ENCODE measurements around the gene MZB1. TPM values are rescaled to one million over a fixed set of nuclear protein-coding genes. Genes with fewer than 3 reads are reported as not detected.

Gene MZB1
- total RNA-seq, 2 experiments from 2014 or later: 12.7 to 13.4 TPM

- ChIA-PET CTCF (interaction anchor here (0.6 to 5.4 kb wide), 5 partner anchors 11 to 190 kb away, joined by 3 to 31 read pairs (median 6); partner anchors contain the start of genes MZB1 and STING1), POLR2A (no interaction called here)
- Mint-ChIP-seq H3K4me3 (no peak overlapping the region), H3K36me3 (ENCODE audit: low read depth) (no peaks in the 10 kb centered on the region), H3K4me1 (peaks cover 38% of the 10 kb centered on the region), H3K27me3 (no peaks in the 10 kb centered on the region), H3K27ac (no peak overlapping the region), H3K9me3 (no peaks in the 10 kb centered on the region)
- no peak for DNase-seq
Observed at GRCh38 chr5:139408191-139408590, 18.5 kb upstream of the MZB1 start.

DNA sequence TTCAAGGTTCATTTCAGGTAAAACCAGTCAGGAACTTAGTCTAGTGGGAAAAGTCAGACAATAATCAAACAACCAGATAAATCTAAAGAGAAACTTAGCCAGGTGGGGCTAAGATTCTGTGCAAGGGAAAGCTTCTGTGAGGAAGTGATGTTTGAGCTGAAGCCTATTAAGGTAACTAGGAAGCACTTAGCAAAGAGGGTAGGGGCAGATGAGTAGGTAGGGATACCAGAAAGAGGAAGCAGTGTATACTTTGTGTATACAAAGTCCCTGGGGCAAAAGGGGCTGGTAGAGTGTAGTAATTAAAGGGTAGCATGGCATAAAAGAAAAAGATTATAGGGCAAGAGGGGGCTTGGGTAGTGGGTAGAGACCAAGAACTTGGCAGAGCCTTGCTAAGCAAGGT is 17.8 kb upstream of the MZB1 start:
- Mint-ChIP-seq H3K27me3 (no peaks in the 10 kb centered on the region), H3K27ac (peak overlapping the region; percentile 60), H3K4me3 (no peak overlapping the region), H3K4me1 (peaks cover 39% of the 10 kb centered on the region), H3K36me3 (ENCODE audit: low read depth) (no peaks in the 10 kb centered on the region), H3K9me3 (no peaks in the 10 kb centered on the region)
- ChIA-PET CTCF (interaction anchor here (0.6 to 5.4 kb wide), 7 partner anchors 9 to 105 kb away, joined by 3 to 31 read pairs (median 3); partner anchors contain the start of gene MZB1), POLR2A (no interaction called here)
- DNase-seq: no peak

GRCh38 chr5:139406963-139407362 is 17.2 kb upstream of the MZB1 start:
- no peaks in the 10 kb centered on the region for H3K27me3 Mint-ChIP-seq
- no peaks in the 10 kb centered on the region for H3K36me3 Mint-ChIP-seq (ENCODE audit: low read depth)
- no peaks in the 10 kb centered on the region for H3K9me3 Mint-ChIP-seq
- H3K4me3 Mint-ChIP-seq: no peak overlapping the region
- H3K4me1 Mint-ChIP-seq: peaks cover 40% of the 10 kb centered on the region
- POLR2A ChIA-PET: no interaction called here
- DNase-seq: no peak
- H3K27ac Mint-ChIP-seq: no peak overlapping the region
- CTCF ChIA-PET: interaction anchor here (0.6 to 5.4 kb wide), 9 partner anchors 9 to 359 kb away, joined by 3 to 31 read pairs (median 3); partner anchors contain the start of gene MZB1

DNA sequence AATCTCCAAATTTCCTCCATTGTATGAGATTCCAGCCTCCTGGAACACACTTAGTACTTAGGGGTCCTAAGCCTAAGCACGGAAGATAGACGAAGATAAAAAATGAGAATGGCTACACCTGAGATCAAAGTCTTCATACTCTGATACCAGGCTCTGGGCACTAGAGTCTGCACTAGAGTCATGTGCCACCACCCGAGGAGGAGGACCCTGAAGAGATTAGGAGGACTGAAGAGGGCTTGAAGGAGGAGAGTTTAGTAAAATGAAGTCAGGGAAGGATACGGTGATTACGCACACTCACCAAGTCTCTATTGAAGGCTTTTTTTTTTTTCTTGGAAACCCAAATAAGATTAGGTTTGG is 14.7 kb upstream of the MZB1 start:
- Mint-ChIP-seq H3K4me1 (peaks cover 44% of the 10 kb centered on the region), H3K9me3 (no peaks in the 10 kb centered on the region), H3K36me3 (ENCODE audit: low read depth) (no peaks in the 10 kb centered on the region), H3K27ac (peak overlapping the region; percentile 100), H3K4me3 (peak overlapping the region; percentile 92), H3K27me3 (no peaks in the 10 kb centered on the region)
- no peak for DNase-seq
- CTCF ChIA-PET: interaction anchor here (0.6 to 5.5 kb wide), 6 partner anchors 7 to 109 kb away, joined by 3 to 43 read pairs (median 10); partner anchors contain the start of gene MZB1
- POLR2A ChIA-PET: no interaction called here

- ChIA-PET CTCF (interaction anchor here (0.6 to 5.5 kb wide), 10 partner anchors 8 to 110 kb away, joined by 3 to 43 read pairs (median 10); partner anchors contain the start of genes MZB1 and PROB1), POLR2A (interaction anchor here (0.6 kb wide), 1 partner anchor 119 kb away, joined by 3 read pairs; no protein-coding TSS in a partner anchor)
- DNase-seq: peak; percentile 99
- Mint-ChIP-seq H3K27me3 (no peaks in the 10 kb centered on the region), H3K27ac (peak within 1 kb of the TSS; percentile 100), H3K4me1 (peaks cover 47% of the 10 kb centered on the region), H3K36me3 (ENCODE audit: low read depth) (peaks cover 2% of the 10 kb centered on the region), H3K9me3 (no peaks in the 10 kb centered on the region), H3K4me3 (peak within 1 kb of the TSS; percentile 92)
Observed at GRCh38 chr5:139403787-139404483, 14.2 kb upstream of the MZB1 start, which contains the start of gene SPATA24. Gene SPATA24, minus strand, starts transcription at chr5:139404089. Its CDS starts 29 bp downstream, at chr5:139404060.

DNA sequence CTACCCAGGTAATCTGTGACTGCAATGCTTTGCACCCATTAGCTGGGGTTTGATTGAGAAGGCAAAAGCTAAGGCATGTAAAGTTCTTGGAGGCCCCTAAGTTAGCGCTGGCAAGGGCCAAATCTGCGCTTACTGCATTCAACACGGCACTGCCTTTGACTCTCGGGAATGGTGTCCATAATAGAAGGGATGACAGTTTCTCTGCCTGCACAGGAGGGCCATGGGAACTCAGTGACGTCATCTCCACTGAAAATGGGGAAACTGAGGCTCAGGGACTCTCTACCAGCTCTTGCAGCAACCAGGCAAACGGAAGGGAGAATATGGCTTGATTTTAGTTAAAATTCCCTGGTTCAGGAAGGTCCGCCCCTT is 13.7 kb upstream of the MZB1 start:
- Mint-ChIP-seq H3K9me3 (no peaks in the 10 kb centered on the region), H3K27me3 (no peaks in the 10 kb centered on the region), H3K36me3 (ENCODE audit: low read depth) (peaks cover 2% of the 10 kb centered on the region), H3K4me1 (peaks cover 47% of the 10 kb centered on the region), H3K27ac (peak overlapping the region; percentile 100), H3K4me3 (peak overlapping the region; percentile 92)
- DNase-seq: no peak
- ChIA-PET POLR2A (interaction anchor here (0.6 kb wide), 1 partner anchor 118 kb away, joined by 3 read pairs; no protein-coding TSS in a partner anchor), CTCF (interaction anchor here (0.9 to 5.5 kb wide), 12 partner anchors 8 to 110 kb away, joined by 3 to 43 read pairs (median 6); partner anchors contain the start of genes MZB1 and PROB1)

- Mint-ChIP-seq H3K27me3 (no peaks in the 10 kb centered on the region), H3K36me3 (ENCODE audit: low read depth) (peaks cover 2% of the 10 kb centered on the region), H3K4me3 (peak overlapping the region; percentile 92), H3K4me1 (peaks cover 44% of the 10 kb centered on the region), H3K27ac (peak overlapping the region; percentile 100), H3K9me3 (no peaks in the 10 kb centered on the region)
- ChIA-PET POLR2A (no interaction called here), CTCF (interaction anchor here (0.8 to 5.5 kb wide), 13 partner anchors 9 to 115 kb away, joined by 3 to 43 read pairs (median 4); partner anchors contain the start of genes DNAJC18 and MZB1)
- no peak for DNase-seq
Observed at GRCh38 chr5:139402561-139403158, 12.9 kb upstream of the MZB1 start.

GRCh38 chr5:139401546-139401945 is 11.8 kb upstream of the MZB1 start:
- no peak for DNase-seq
- Mint-ChIP-seq H3K4me1 (peaks cover 42% of the 10 kb centered on the region), H3K27me3 (no peaks in the 10 kb centered on the region), H3K9me3 (no peaks in the 10 kb centered on the region), H3K36me3 (ENCODE audit: low read depth) (peaks cover 7% of the 10 kb centered on the region), H3K4me3 (no peak overlapping the region), H3K27ac (no peak overlapping the region)
- POLR2A ChIA-PET: no interaction called here
- CTCF ChIA-PET: interaction anchor here (0.8 to 5.5 kb wide), 7 partner anchors 10 to 149 kb away, joined by 3 to 43 read pairs (median 11); partner anchors contain the start of gene MZB1

DNA sequence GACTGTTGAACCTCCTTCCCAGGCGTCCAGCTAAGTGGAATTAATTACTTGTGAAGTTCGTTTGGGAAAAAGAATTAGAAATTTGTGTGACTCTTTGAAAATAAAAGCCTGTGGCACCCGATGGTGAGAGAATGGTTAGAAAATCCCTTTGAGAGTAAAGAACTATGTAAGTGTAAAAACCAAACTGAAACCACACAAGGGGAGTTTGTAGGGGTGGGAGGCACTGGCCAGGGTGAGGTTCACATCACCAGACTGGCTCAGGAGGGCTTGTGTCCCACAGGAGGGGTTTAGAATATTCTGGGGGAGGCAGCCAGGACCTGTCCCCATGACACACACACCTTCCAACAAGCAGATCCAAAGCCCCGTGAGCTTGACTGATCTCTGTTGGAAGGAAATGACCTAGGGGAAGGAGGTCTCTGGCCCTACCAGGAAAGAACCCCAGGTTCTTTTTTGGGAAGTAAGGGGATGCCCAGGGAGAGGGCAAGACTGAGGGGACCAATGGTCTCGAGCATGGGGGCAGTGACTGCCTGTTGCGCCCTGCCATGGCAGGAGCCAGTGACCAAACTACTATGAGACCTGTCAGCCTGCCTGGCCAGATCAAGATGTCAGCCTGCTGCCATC is 9.9 kb upstream of the MZB1 start:
- peaks cover 47% of the 10 kb centered on the region for H3K4me1 Mint-ChIP-seq
- peaks cover 10% of the 10 kb centered on the region for H3K36me3 Mint-ChIP-seq (ENCODE audit: low read depth)
- no peaks in the 10 kb centered on the region for H3K9me3 Mint-ChIP-seq
- ChIA-PET POLR2A (no interaction called here), CTCF (interaction anchor here (5.5 kb wide), 1 partner anchor 9 kb away, joined by 43 read pairs; the partner anchor contains the start of gene MZB1)
- no peak overlapping the region for H3K4me3 Mint-ChIP-seq
- no peak for DNase-seq
- H3K27ac Mint-ChIP-seq: no peak overlapping the region
- no peaks in the 10 kb centered on the region for H3K27me3 Mint-ChIP-seq

DNA sequence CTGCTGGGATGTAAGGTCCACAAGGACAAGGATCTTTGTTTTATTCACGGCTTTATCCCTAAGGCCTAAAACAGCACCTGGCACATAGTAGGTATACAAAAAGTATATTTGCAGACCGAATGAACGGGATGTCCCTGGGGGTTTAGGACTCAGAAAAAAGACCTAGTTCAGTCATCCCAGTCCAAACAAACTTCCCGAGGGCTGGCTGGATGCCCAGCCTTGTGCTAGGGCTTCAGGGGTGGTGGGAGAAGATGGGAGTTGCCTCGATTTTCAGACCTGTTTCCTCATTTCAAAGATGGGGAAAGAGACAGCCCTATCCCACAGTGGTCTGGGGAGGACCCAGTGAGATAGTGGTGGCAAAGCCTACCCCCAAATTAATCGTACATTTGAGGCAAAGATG is 8.2 kb upstream of the MZB1 start:
- CTCF ChIA-PET: interaction anchor here (0.6 kb wide), 1 partner anchor 170 kb away, joined by 3 read pairs; no protein-coding TSS in a partner anchor
- peak overlapping the region; percentile 19 for H3K27ac Mint-ChIP-seq
- no peak overlapping the region for H3K4me3 Mint-ChIP-seq
- no peaks in the 10 kb centered on the region for H3K27me3 Mint-ChIP-seq
- no peak for DNase-seq
- H3K36me3 Mint-ChIP-seq (ENCODE audit: low read depth): peaks cover 10% of the 10 kb centered on the region
- POLR2A ChIA-PET: no interaction called here
- peaks cover 34% of the 10 kb centered on the region for H3K4me1 Mint-ChIP-seq
- H3K9me3 Mint-ChIP-seq: no peaks in the 10 kb centered on the region

GRCh38 chr5:139396691-139397090 is 7.0 kb upstream of the MZB1 start:
- Mint-ChIP-seq H3K36me3 (ENCODE audit: low read depth) (peaks cover 11% of the 10 kb centered on the region), H3K4me3 (no peak overlapping the region), H3K27ac (peak overlapping the region; percentile 2), H3K9me3 (no peaks in the 10 kb centered on the region), H3K4me1 (peaks cover 33% of the 10 kb centered on the region), H3K27me3 (no peaks in the 10 kb centered on the region)
- CTCF ChIA-PET: interaction anchor here (0.5 to 1.2 kb wide), 3 partner anchors 11 to 146 kb away, joined by 3 read pairs; no protein-coding TSS in a partner anchor
- DNase-seq: no peak
- POLR2A ChIA-PET: no interaction called here

DNA sequence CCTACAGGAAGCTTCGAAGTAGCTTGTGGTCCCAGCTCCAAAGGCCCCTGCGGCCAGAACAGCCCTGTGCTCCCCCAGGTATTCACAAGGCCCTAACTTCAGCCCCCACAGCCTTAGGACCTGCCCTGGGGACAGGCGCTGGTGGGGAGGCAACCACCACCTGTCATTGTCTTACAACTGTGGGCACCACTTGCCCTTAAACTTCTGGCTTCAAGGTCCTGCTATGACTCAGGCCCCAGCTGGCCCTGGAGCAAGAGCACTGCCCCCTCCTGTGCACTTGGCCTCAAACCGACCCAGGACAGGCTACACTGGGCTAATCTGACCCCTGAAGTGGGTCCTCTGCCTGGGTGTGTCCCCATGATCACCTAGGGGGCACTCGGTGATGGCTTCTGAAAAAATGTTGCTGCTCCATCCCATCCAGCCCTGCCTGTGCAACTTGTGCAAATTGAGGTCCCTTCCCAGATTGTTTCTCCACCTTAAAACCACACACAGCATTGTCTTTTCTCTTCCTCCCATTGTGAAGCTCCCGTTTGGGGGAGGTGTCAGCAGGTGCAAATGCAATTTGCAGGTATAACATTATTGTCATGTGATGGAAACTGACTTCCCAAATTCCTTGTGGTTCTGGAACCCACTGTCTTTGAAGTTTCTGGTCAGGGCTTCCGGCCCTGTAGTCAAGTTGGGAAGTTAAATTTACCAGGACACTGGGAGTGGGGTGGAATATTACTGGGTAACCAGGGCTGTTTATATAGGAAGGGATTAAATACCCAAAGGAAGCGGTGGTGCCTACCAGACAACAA is 6.3 kb upstream of the MZB1 start:
- DNase-seq: no peak
- Mint-ChIP-seq H3K9me3 (no peaks in the 10 kb centered on the region), H3K27ac (no peak overlapping the region), H3K4me1 (peaks cover 37% of the 10 kb centered on the region), H3K36me3 (ENCODE audit: low read depth) (peaks cover 15% of the 10 kb centered on the region), H3K27me3 (no peaks in the 10 kb centered on the region), H3K4me3 (no peak overlapping the region)
- ChIA-PET CTCF (interaction anchor here (0.5 to 1.7 kb wide), 7 partner anchors 8 to 983 kb away, joined by 3 to 4 read pairs (median 3); partner anchors contain the start of gene SPATA24), POLR2A (no interaction called here)

Data from activated CD4-positive, alpha-beta T cell treated with anti-CD3 and anti-CD28 coated beads, Interleukin-2, amount 10 ng/mL, durations not matched to agents 7 days and 5 days (primary cell).